ENCODE results near the gene TBC1D5. TPM values are rescaled to one million over a fixed set of nuclear protein-coding genes. Genes with fewer than 3 reads are reported as not detected.

TBC1D5 gene
- polyA plus RNA-seq, 2 donors = 4.5 to 6.7 TPM

- no peaks in the 10 kb centered on the region for H3K4me1 ChIP-seq (ENCODE audit: control insufficient read depth in 2 of 2, insufficient read depth in 2 of 2, low read length in 1 of 2)
- H3K27ac ChIP-seq (ENCODE audit: low read depth in 2 of 2, low read length in 1 of 2) = no peak overlapping the region
- H3K36me3 ChIP-seq (ENCODE audit: control insufficient read depth in 2 of 2, insufficient read depth in 2 of 2, low read length in 1 of 2) = no peaks in the 10 kb centered on the region
- no peaks in the 10 kb centered on the region for H3K27me3 ChIP-seq (ENCODE audit: control insufficient read depth in 1 of 2, insufficient read depth in 2 of 2, low read length in 2 of 2)
- no peaks in the 10 kb centered on the region for H3K9me3 ChIP-seq (ENCODE audit: control insufficient read depth in 2 of 2, insufficient read depth in 1 of 2, low read depth in 1 of 2, low read length in 1 of 2)
- H3K4me3 ChIP-seq (ENCODE audit: low read depth in 1 of 2, low read length in 2 of 2) = no peak overlapping the region
Observed at GRCh38 chr3:17432236-17432635, 310.2 kb downstream of the TBC1D5 start.

- Histone ChIP-seq H3K27ac (ENCODE audit: low read depth in 2 of 2, low read length in 1 of 2) (no peak overlapping the region), H3K4me3 (ENCODE audit: low read depth in 1 of 2, low read length in 2 of 2) (no peak overlapping the region), H3K27me3 (ENCODE audit: control insufficient read depth in 1 of 2, insufficient read depth in 2 of 2, low read length in 2 of 2) (no peaks in the 10 kb centered on the region), H3K4me1 (ENCODE audit: control insufficient read depth in 2 of 2, insufficient read depth in 2 of 2, low read length in 1 of 2) (no peaks in the 10 kb centered on the region), H3K9me3 (ENCODE audit: control insufficient read depth in 2 of 2, insufficient read depth in 1 of 2, low read depth in 1 of 2, low read length in 1 of 2) (no peaks in the 10 kb centered on the region), H3K36me3 (ENCODE audit: control insufficient read depth in 2 of 2, insufficient read depth in 2 of 2, low read length in 1 of 2) (no peaks in the 10 kb centered on the region)
- 96 to 98% methylated on average over 2 of the region's 2 CpGs for WGBS, 2 donors
Observed at GRCh38 chr3:17431484-17432045, 310.9 kb downstream of the TBC1D5 start.

GRCh38 chr3:17431004-17431403 is 311.4 kb downstream of the TBC1D5 start:
- Histone ChIP-seq H3K36me3 (ENCODE audit: control insufficient read depth in 2 of 2, insufficient read depth in 2 of 2, low read length in 1 of 2) (no peaks in the 10 kb centered on the region), H3K27ac (ENCODE audit: low read depth in 2 of 2, low read length in 1 of 2) (no peak overlapping the region), H3K9me3 (ENCODE audit: control insufficient read depth in 2 of 2, insufficient read depth in 1 of 2, low read depth in 1 of 2, low read length in 1 of 2) (no peaks in the 10 kb centered on the region), H3K4me1 (ENCODE audit: control insufficient read depth in 2 of 2, insufficient read depth in 2 of 2, low read length in 1 of 2) (no peaks in the 10 kb centered on the region), H3K4me3 (ENCODE audit: low read depth in 1 of 2, low read length in 2 of 2) (no peak overlapping the region), H3K27me3 (ENCODE audit: control insufficient read depth in 1 of 2, insufficient read depth in 2 of 2, low read length in 2 of 2) (no peaks in the 10 kb centered on the region)
- 9 to 22% methylated on average over 2 of the region's 2 CpGs for WGBS, 2 donors

GRCh38 chr3:17430582-17430981 is 311.8 kb downstream of the TBC1D5 start:
- H3K27me3 ChIP-seq (ENCODE audit: control insufficient read depth in 1 of 2, insufficient read depth in 2 of 2, low read length in 2 of 2) = no peaks in the 10 kb centered on the region
- H3K36me3 ChIP-seq (ENCODE audit: control insufficient read depth in 2 of 2, insufficient read depth in 2 of 2, low read length in 1 of 2) = no peaks in the 10 kb centered on the region
- no peaks in the 10 kb centered on the region for H3K9me3 ChIP-seq (ENCODE audit: control insufficient read depth in 2 of 2, insufficient read depth in 1 of 2, low read depth in 1 of 2, low read length in 1 of 2)
- H3K4me1 ChIP-seq (ENCODE audit: control insufficient read depth in 2 of 2, insufficient read depth in 2 of 2, low read length in 1 of 2) = no peaks in the 10 kb centered on the region
- no peak overlapping the region for H3K27ac ChIP-seq (ENCODE audit: low read depth in 2 of 2, low read length in 1 of 2)
- H3K4me3 ChIP-seq (ENCODE audit: low read depth in 1 of 2, low read length in 2 of 2) = no peak overlapping the region
- WGBS, 2 donors = 69 to 79% methylated on average over 3 of the region's 3 CpGs

GRCh38 chr3:17423786-17424536 is 318.5 kb downstream of the TBC1D5 start:
- H3K9me3 ChIP-seq (ENCODE audit: control insufficient read depth in 2 of 2, insufficient read depth in 1 of 2, low read depth in 1 of 2, low read length in 1 of 2) = no peaks in the 10 kb centered on the region
- H3K36me3 ChIP-seq (ENCODE audit: control insufficient read depth in 2 of 2, insufficient read depth in 2 of 2, low read length in 1 of 2) = no peaks in the 10 kb centered on the region
- no peak overlapping the region for H3K4me3 ChIP-seq (ENCODE audit: low read depth in 1 of 2, low read length in 2 of 2)
- 59 to 69% methylated on average over 4 of the region's 4 CpGs for WGBS, 2 donors
- no peaks in the 10 kb centered on the region for H3K27me3 ChIP-seq (ENCODE audit: control insufficient read depth in 1 of 2, insufficient read depth in 2 of 2, low read length in 2 of 2)
- no peak overlapping the region for H3K27ac ChIP-seq (ENCODE audit: low read depth in 2 of 2, low read length in 1 of 2)
- H3K4me1 ChIP-seq (ENCODE audit: control insufficient read depth in 2 of 2, insufficient read depth in 2 of 2, low read length in 1 of 2) = no peaks in the 10 kb centered on the region

- Histone ChIP-seq H3K36me3 (ENCODE audit: control insufficient read depth in 2 of 2, insufficient read depth in 2 of 2, low read length in 1 of 2) (no peaks in the 10 kb centered on the region), H3K4me1 (ENCODE audit: control insufficient read depth in 2 of 2, insufficient read depth in 2 of 2, low read length in 1 of 2) (no peaks in the 10 kb centered on the region), H3K4me3 (ENCODE audit: low read depth in 1 of 2, low read length in 2 of 2) (no peak overlapping the region), H3K9me3 (ENCODE audit: control insufficient read depth in 2 of 2, insufficient read depth in 1 of 2, low read depth in 1 of 2, low read length in 1 of 2) (no peaks in the 10 kb centered on the region), H3K27me3 (ENCODE audit: control insufficient read depth in 1 of 2, insufficient read depth in 2 of 2, low read length in 2 of 2) (no peaks in the 10 kb centered on the region), H3K27ac (ENCODE audit: low read depth in 2 of 2, low read length in 1 of 2) (no peak overlapping the region)
- WGBS, 2 donors = 98 to 99% methylated on average over 2 of the region's 2 CpGs
Observed at GRCh38 chr3:17422636-17423035, 319.8 kb downstream of the TBC1D5 start.

- Histone ChIP-seq H3K27me3 (ENCODE audit: control insufficient read depth in 1 of 2, insufficient read depth in 2 of 2, low read length in 2 of 2) (no peaks in the 10 kb centered on the region), H3K4me1 (ENCODE audit: control insufficient read depth in 2 of 2, insufficient read depth in 2 of 2, low read length in 1 of 2) (no peaks in the 10 kb centered on the region), H3K9me3 (ENCODE audit: control insufficient read depth in 2 of 2, insufficient read depth in 1 of 2, low read depth in 1 of 2, low read length in 1 of 2) (no peaks in the 10 kb centered on the region), H3K36me3 (ENCODE audit: control insufficient read depth in 2 of 2, insufficient read depth in 2 of 2, low read length in 1 of 2) (no peaks in the 10 kb centered on the region), H3K4me3 (ENCODE audit: low read depth in 1 of 2, low read length in 2 of 2) (no peak overlapping the region), H3K27ac (ENCODE audit: low read depth in 2 of 2, low read length in 1 of 2) (no peak overlapping the region)
- WGBS, 2 donors = 72 to 86% methylated on average over 1 of the region's 1 CpG
Observed at GRCh38 chr3:17420668-17421067, 321.8 kb downstream of the TBC1D5 start.

- no peaks in the 10 kb centered on the region for H3K4me1 ChIP-seq (ENCODE audit: control insufficient read depth in 2 of 2, insufficient read depth in 2 of 2, low read length in 1 of 2)
Observed at GRCh38 chr3:17412950-17413530, 329.4 kb downstream of the TBC1D5 start.

GRCh38 chr3:17411157-17411877 is 331.1 kb downstream of the TBC1D5 start:
- H3K9me3 ChIP-seq (ENCODE audit: control insufficient read depth in 2 of 2, insufficient read depth in 1 of 2, low read depth in 1 of 2, low read length in 1 of 2) = no peaks in the 10 kb centered on the region
- H3K4me1 ChIP-seq (ENCODE audit: control insufficient read depth in 2 of 2, insufficient read depth in 2 of 2, low read length in 1 of 2) = no peaks in the 10 kb centered on the region
- H3K27me3 ChIP-seq (ENCODE audit: control insufficient read depth in 1 of 2, insufficient read depth in 2 of 2, low read length in 2 of 2) = no peaks in the 10 kb centered on the region
- WGBS, 2 donors = 94 to 95% methylated on average over 3 of the region's 3 CpGs
- H3K27ac ChIP-seq (ENCODE audit: low read depth in 2 of 2, low read length in 1 of 2) = no peak overlapping the region
- H3K4me3 ChIP-seq (ENCODE audit: low read depth in 1 of 2, low read length in 2 of 2) = no peak overlapping the region
- no peaks in the 10 kb centered on the region for H3K36me3 ChIP-seq (ENCODE audit: control insufficient read depth in 2 of 2, insufficient read depth in 2 of 2, low read length in 1 of 2)

More at GRCh38 chr3:17412950-17413530, 329.4 kb downstream of the TBC1D5 start:
- H3K36me3 ChIP-seq (ENCODE audit: control insufficient read depth in 2 of 2, insufficient read depth in 2 of 2, low read length in 1 of 2) = no peaks in the 10 kb centered on the region
- H3K4me3 ChIP-seq (ENCODE audit: low read depth in 1 of 2, low read length in 2 of 2) = no peak overlapping the region
- no peaks in the 10 kb centered on the region for H3K9me3 ChIP-seq (ENCODE audit: control insufficient read depth in 2 of 2, insufficient read depth in 1 of 2, low read depth in 1 of 2, low read length in 1 of 2)
- no peak overlapping the region for H3K27ac ChIP-seq (ENCODE audit: low read depth in 2 of 2, low read length in 1 of 2)
- H3K27me3 ChIP-seq (ENCODE audit: control insufficient read depth in 1 of 2, insufficient read depth in 2 of 2, low read length in 2 of 2) = no peaks in the 10 kb centered on the region
